OCI-LY1 (cell line): ENCODE results near the gene FAM200C.

ENCODE experiments used
- H2AFZ ChIP-seq: fragments of 200-600 bp; sonication (generic), shearing (Covaris generic); 2 replicates; pipeline ENCODE4 v1.6.0; 2014; ENCODE audit warnings: antibody characterized with exemption, mild to moderate bottlenecking, low read length
- H3F3A ChIP-seq: fragments of 200-600 bp; sonication (generic), shearing (Covaris generic); 2 replicates; pipeline ENCODE4 v1.6.0; 2014; ENCODE audit warnings: mild to moderate bottlenecking, antibody characterized with exemption, low read length, moderate library complexity; ENCODE audit not compliant: insufficient read depth
- H3K27ac ChIP-seq: fragments of 200-600 bp; sonication (generic); 2 replicates; pipeline ENCODE4 v1.5.1; 2014; ENCODE audit warnings: low read length, mixed run types, mild to moderate bottlenecking, low read depth; ENCODE audit not compliant: poor library complexity, severe bottlenecking
- H3K27me3 ChIP-seq: fragments of 200-600 bp; sonication (generic); 2 replicates; pipeline ENCODE4 v1.6.0; 2014; ENCODE audit warnings: antibody characterized with exemption, mild to moderate bottlenecking, low read length, moderate library complexity; ENCODE audit not compliant: insufficient read depth
- H3K36me3 ChIP-seq: fragments of 200-600 bp; sonication (generic); 2 replicates; pipeline ENCODE4 v1.6.1; 2014; ENCODE audit warnings: mild to moderate bottlenecking, antibody characterized with exemption, low read length, moderate library complexity, mixed read lengths; ENCODE audit not compliant: insufficient read depth
- H3K4me1 ChIP-seq: fragments of 200-600 bp; sonication (generic); 2 replicates; pipeline ENCODE4 v1.5.1; 2014; ENCODE audit warnings: mild to moderate bottlenecking, low read length, moderate library complexity; ENCODE audit not compliant: insufficient read depth, severe bottlenecking
- H3K4me2 ChIP-seq: fragments of 200-600 bp; sonication (generic), shearing (Covaris generic); 2 replicates; pipeline ENCODE4 v1.6.1; 2014; ENCODE audit warnings: low read length
- H3K4me3 ChIP-seq: fragments of 200-600 bp; sonication (generic); 2 replicates; pipeline ENCODE4 v1.5.1; 2014; ENCODE audit warnings: low read length, low read depth, mild to moderate bottlenecking, mixed read lengths; ENCODE audit not compliant: poor library complexity, severe bottlenecking
- H3K79me2 ChIP-seq: fragments of 200-600 bp; shearing (Covaris generic); 2 replicates; pipeline ENCODE4 v1.6.1; 2016; ENCODE audit warnings: mixed run types, low read length, mixed read lengths; ENCODE audit not compliant: insufficient read depth
- H3K9ac ChIP-seq: fragments of 200-600 bp; sonication (generic), shearing (Covaris generic); 2 replicates; pipeline ENCODE4 v1.6.1; 2014; ENCODE audit warnings: mild to moderate bottlenecking, low read length, mixed read lengths
- H3K9me2 ChIP-seq: fragments of 200-600 bp; sonication (generic), shearing (Covaris generic); 2 replicates; pipeline ENCODE4 v1.6.1; 2014; ENCODE audit warnings: low read depth, mild to moderate bottlenecking, low read length, mixed read lengths
- H3K9me3 ChIP-seq: fragments of 200-600 bp; shearing (Covaris generic); 2 replicates; pipeline ENCODE4 v1.6.1; 2014; ENCODE audit warnings: low read length, mixed read lengths
- H4K20me1 ChIP-seq: fragments of 200-600 bp; sonication (generic), shearing (Covaris generic); 2 replicates; pipeline ENCODE4 v1.6.0; 2016; ENCODE audit warnings: mild to moderate bottlenecking, low read length; ENCODE audit not compliant: insufficient read depth
- CTCF ChIP-seq: fragments of 200-600 bp; sonication (generic), shearing (Covaris generic); IDR thresholded peaks from 2 replicates; pipeline ENCODE4 v1.5.1; 2017; ENCODE audit warnings: mild to moderate bottlenecking, antibody characterized with exemption, low read length, moderate library complexity, mixed read lengths
- EZH2 ChIP-seq: fragments of 200-600 bp; sonication (generic), shearing (Covaris generic); IDR thresholded peaks from 2 replicates; pipeline ENCODE4 v1.8.0; 2017; ENCODE audit warnings: borderline replicate concordance, mixed run types, mild to moderate bottlenecking, antibody characterized with exemption, low read length, moderate library complexity, mixed read lengths

Gene FAM200C

GRCh38 chr5:160359242-160359641 lies 40.6 kb downstream of the FAM200C start:
- TF ChIP-seq EZH2 (no peak), CTCF (no peak)
- Histone ChIP-seq H3F3A (no peaks in the 10 kb centered on the region), H3K9me2 (no peaks in the 10 kb centered on the region)

GRCh38 chr5:160357861-160358411 lies 41.9 kb downstream of the FAM200C start:
- no peak overlapping the region for H3K4me3 ChIP-seq
- no peak overlapping the region for H2AFZ ChIP-seq
- no peak for TF ChIP-seq EZH2
- no peak for TF ChIP-seq CTCF
- no peaks in the 10 kb centered on the region for H3K9me3 ChIP-seq
- no peak overlapping the region for H3K27ac ChIP-seq
- no peak overlapping the region for H3K9ac ChIP-seq
- H4K20me1 ChIP-seq, result no peaks in the 10 kb centered on the region
- no peaks in the 10 kb centered on the region for H3K4me1 ChIP-seq
- no peaks in the 10 kb centered on the region for H3K79me2 ChIP-seq
- H3K27me3 ChIP-seq, result 0 out of 2 replicates have a peak, but pooled peaks cover 4% of the 10 kb centered on the region
- no peaks in the 10 kb centered on the region for H3K36me3 ChIP-seq
- H3F3A ChIP-seq, result no peaks in the 10 kb centered on the region
- H3K4me2 ChIP-seq, result no peak overlapping the region
- H3K9me2 ChIP-seq, result no peaks in the 10 kb centered on the region

More at GRCh38 chr5:160359242-160359641, 40.6 kb downstream of the FAM200C start:
- Histone ChIP-seq H3K27me3 (0 out of 2 replicates have a peak, but pooled peaks cover 4% of the 10 kb centered on the region), H3K9ac (no peak overlapping the region), H3K4me3 (no peak overlapping the region), H3K4me2 (no peak overlapping the region), H3K79me2 (no peaks in the 10 kb centered on the region), H3K9me3 (no peaks in the 10 kb centered on the region), H4K20me1 (no peaks in the 10 kb centered on the region), H3K27ac (no peak overlapping the region), H3K36me3 (no peaks in the 10 kb centered on the region), H2AFZ (no peak overlapping the region), H3K4me1 (no peaks in the 10 kb centered on the region)

- H3K9me2 ChIP-seq, result no peaks in the 10 kb centered on the region
- H3K4me3 ChIP-seq, result no peak overlapping the region
- H3K79me2 ChIP-seq, result no peaks in the 10 kb centered on the region
- no peak overlapping the region for H3K9ac ChIP-seq
- H4K20me1 ChIP-seq, result no peaks in the 10 kb centered on the region
- TF ChIP-seq CTCF (no peak), EZH2 (no peak)
- H2AFZ ChIP-seq, result no peak overlapping the region
- H3K4me1 ChIP-seq, result no peaks in the 10 kb centered on the region
- H3F3A ChIP-seq, result no peaks in the 10 kb centered on the region
- 0 out of 2 replicates have a peak, but pooled peaks cover 4% of the 10 kb centered on the region for H3K27me3 ChIP-seq
- no peaks in the 10 kb centered on the region for H3K9me3 ChIP-seq
- no peak overlapping the region for H3K27ac ChIP-seq
- no peaks in the 10 kb centered on the region for H3K36me3 ChIP-seq
- H3K4me2 ChIP-seq, result no peak overlapping the region
These were observed 42.5 kb downstream of the FAM200C start for GRCh38 chr5:160357394-160357793.
